Measurements from ENCODE around the gene HIP1. TPM values are rescaled to one million over a fixed set of nuclear protein-coding genes. Genes with fewer than 3 reads are reported as not detected.

The HIP1 gene
- total and polyA plus RNA-seq, 9 of the 15 experiments (the other 6 are each of a cell fraction or from before 2014, with no cell fraction given), result 2.4 to 13.7 (median 9.5) TPM

- FAIRE-seq (no peak), DNase-seq (ENCODE audit: extremely low read depth in 1 of 4, low spot score in 3 of 4) (no peak), ATAC-seq (no peak)
- Histone ChIP-seq H3K4me2 (ENCODE audit: insufficient read depth, low read length) (no peak overlapping the region), H3K4me3 (no peak overlapping the region), H2AFZ (ENCODE audit: low read depth, low read length) (no peak overlapping the region), H3K4me1 (replicated peaks in 1 of 2; ENCODE audit: control insufficient read depth in 2 of 2, insufficient read depth in 2 of 2, low read length in 2 of 2) (no peaks in the 10 kb centered on the region; a peak in 1 of 5 replicates), H3K36me3 (ENCODE audit: control insufficient read depth, insufficient read depth, low read length) (no peaks in the 10 kb centered on the region), H3K27ac (ENCODE audit: extremely low read depth, low read depth, low read length) (no peak overlapping the region), H4K20me1 (replicated peaks; ENCODE audit: control insufficient read depth, insufficient read depth, low read length) (no peaks in the 10 kb centered on the region), H3K79me2 (ENCODE audit: control insufficient read depth, insufficient read depth, low read length) (no peaks in the 10 kb centered on the region), H3K9me3 (replicated peaks; ENCODE audit: control insufficient read depth, insufficient read depth, low read depth, low read length) (peaks cover 4% of the 10 kb centered on the region), H3K27me3 (ENCODE audit: control insufficient read depth in 2 of 2, insufficient read depth in 2 of 2, low read length in 2 of 2) (no peaks in the 10 kb centered on the region), H3K9ac (ENCODE audit: insufficient read depth in 1 of 2, low read depth in 2 of 2, low read length in 2 of 2) (no peak overlapping the region), H3K9me1 (ENCODE audit: control insufficient read depth, insufficient read depth, low read length) (no peaks in the 10 kb centered on the region)
- intact Hi-C loops (cut with micrococcal nuclease) (no loop called here), in situ Hi-C loops (cut with MboI) (no loop called here)
- BruUV-seq (replicated peaks), result no TSS peak
- ChIA-PET CTCF (ENCODE audit: low intra/inter-chr PET ratio) (no interaction called here), POLR2A (no interaction called here)
- WGBS (ENCODE audit: insufficient coverage, low coverage, missing lambda C conversion rate), result 75% methylated on average over 4 of the region's 4 CpGs
- TF ChIP-seq JUNB (CRISPR knock-in tag; conservative IDR thresholded peaks at IDR 0.05), result no peak
- TF ChIP-seq CREB3L1 (IDR thresholded peaks at IDR 0.05; ENCODE audit: borderline replicate concordance, low read depth), result no peak
- TF ChIP-seq CC2D1A (IDR thresholded peaks at IDR 0.05), result no peak
- TF ChIP-seq SNAPC5 (CRISPR knock-in tag; IDR thresholded peaks at IDR 0.05), result no peak
- no peak for TF ChIP-seq ZKSCAN8 (CRISPR knock-in tag; IDR thresholded peaks at IDR 0.05)
These were observed 33.8 kb downstream of the HIP1 start for GRCh38 chr7:75704928-75705327.
